ENCODE measurements around the gene PCSK6. TPM values are rescaled to one million over a fixed set of nuclear protein-coding genes. Genes with fewer than 3 reads are reported as not detected.
A peak's percentile ranks its signal among the peaks of the same experiment; 100 is the strongest.

Gene PCSK6
- total RNA-seq, 3 donors from 2014 or later (not counting 1 experiment from before 2014, with no cell fraction given), result 1.5 to 2.4 (median 2.4) TPM

DNA sequence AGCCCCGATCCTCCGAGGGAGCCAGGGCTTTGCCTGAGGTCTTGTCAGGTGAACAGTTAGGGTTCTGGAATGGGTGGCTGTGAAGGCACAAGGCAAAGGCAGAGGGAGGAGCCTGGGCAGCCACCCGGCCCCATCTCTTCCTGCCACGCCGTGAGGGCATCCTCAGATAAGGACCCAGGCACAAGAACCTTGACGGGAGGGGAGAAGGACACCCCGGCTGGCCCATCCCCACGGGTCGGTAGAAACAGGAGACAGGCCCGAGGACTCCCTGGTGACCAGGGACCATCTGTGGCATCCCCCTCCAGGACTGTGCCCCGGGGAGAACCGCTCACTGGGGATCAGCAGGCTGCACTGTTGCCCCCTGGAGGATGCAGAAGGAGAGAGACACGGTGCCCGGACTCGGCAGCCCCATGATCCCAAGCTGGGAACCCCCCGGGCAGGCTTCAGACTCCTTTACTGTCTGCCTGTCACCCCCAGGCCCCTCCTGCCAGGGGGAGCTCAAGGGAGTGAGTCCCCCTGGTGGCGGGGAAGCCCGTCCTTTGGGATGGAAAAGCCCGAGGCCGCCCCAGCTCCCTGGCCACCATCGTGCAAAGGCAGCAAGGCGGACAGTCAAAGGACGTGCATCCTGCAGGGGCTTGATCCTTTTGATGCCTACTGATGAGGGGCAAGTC lies 12.3 kb upstream of the PCSK6 start:
- WGBS (ENCODE audit: insufficient coverage), result 14% methylated on average over 23 of the region's 23 CpGs

GRCh38 chr15:101500865-101501551 lies 11.5 kb upstream of the PCSK6 start:
- peak overlapping the region in 1 of 2 donors; percentile 75 for H3K27ac Mint-ChIP-seq
- Histone ChIP-seq H3K36me3 (ENCODE audit: control insufficient read depth, insufficient read depth, low read length) (no peaks in the 10 kb centered on the region), H3K4me1 (ENCODE audit: control insufficient read depth, insufficient read depth, low read length) (peaks cover 10% of the 10 kb centered on the region), H3K27ac (ENCODE audit: low read length) (no peak overlapping the region), H3K4me3 (ENCODE audit: low read length) (no peak overlapping the region), H3K27me3 (ENCODE audit: control insufficient read depth, insufficient read depth, low read length) (peaks cover 7% of the 10 kb centered on the region), H3K9me3 (ENCODE audit: control insufficient read depth, insufficient read depth, low read length) (no peaks in the 10 kb centered on the region)
- TF ChIP-seq CTCF (IDR thresholded peaks at IDR 0.05), result no peak
- DNase-seq (no peak), ATAC-seq (no peak)
- peaks cover 19 to 35% of the 10 kb centered on the region in 2 donors for H3K4me1 Mint-ChIP-seq
- H3K9me3 Mint-ChIP-seq, result no peaks in the 10 kb centered on the region
- intact Hi-C loops (cut with micrococcal nuclease), result no loop called here
- peaks cover 25 to 38% of the 10 kb centered on the region in 2 donors for H3K27me3 Mint-ChIP-seq (ENCODE audit: low read depth in 2 of 2)
- no peak overlapping the region for H3K4me3 Mint-ChIP-seq
- 43% methylated on average over 3 of the region's 4 CpGs for WGBS (ENCODE audit: insufficient coverage)
- H3K36me3 Mint-ChIP-seq, result no peaks in the 10 kb centered on the region

More for the DNA sequence above, 12.3 kb upstream of the PCSK6 start:
- DNase-seq (peak; percentile 28 to 63), ATAC-seq (peak; percentile 66 to 91 (median 89))
- H3K4me1 ChIP-seq (ENCODE audit: control insufficient read depth, insufficient read depth, low read length), result peaks cover 10% of the 10 kb centered on the region
- no peaks in the 10 kb centered on the region for H3K9me3 ChIP-seq (ENCODE audit: control insufficient read depth, insufficient read depth, low read length)
- peak; percentile 50 for TF ChIP-seq CTCF (IDR thresholded peaks at IDR 0.05)
- no peak overlapping the region for H3K27ac ChIP-seq (ENCODE audit: low read length)
- Mint-ChIP-seq H3K4me3 (peak overlapping the region; percentile 28), H3K36me3 (no peaks in the 10 kb centered on the region), H3K27me3 (ENCODE audit: low read depth in 2 of 2) (peaks cover 17 to 38% of the 10 kb centered on the region in 2 donors), H3K4me1 (peaks cover 11 to 27% of the 10 kb centered on the region in 2 donors), H3K27ac (peak overlapping the region in 1 of 2 donors; percentile 75), H3K9me3 (no peaks in the 10 kb centered on the region)
- intact Hi-C loops (cut with micrococcal nuclease), result loop anchor here (1.0 kb wide), 1 partner anchor 202 kb away; no protein-coding TSS in a partner anchor
- H3K4me3 ChIP-seq (ENCODE audit: low read length), result no peak overlapping the region
- H3K36me3 ChIP-seq (ENCODE audit: control insufficient read depth, insufficient read depth, low read length), result no peaks in the 10 kb centered on the region
- peaks cover 7% of the 10 kb centered on the region for H3K27me3 ChIP-seq (ENCODE audit: control insufficient read depth, insufficient read depth, low read length)

GRCh38 chr15:101499863-101500713 lies 10.6 kb upstream of the PCSK6 start:
- H3K27ac ChIP-seq (ENCODE audit: low read length), result no peak overlapping the region
- peak overlapping the region in 1 of 2 donors; percentile 28 for H3K27ac Mint-ChIP-seq

More at GRCh38 chr15:101499863-101500713, 10.6 kb upstream of the PCSK6 start:
- Mint-ChIP-seq H3K27me3 (ENCODE audit: low read depth in 2 of 2) (peaks cover 33 to 42% of the 10 kb centered on the region in 2 donors), H3K4me3 (no peak overlapping the region), H3K4me1 (peaks cover 23 to 39% of the 10 kb centered on the region in 2 donors), H3K36me3 (no peaks in the 10 kb centered on the region), H3K9me3 (no peaks in the 10 kb centered on the region)
- no peak overlapping the region for H3K4me3 ChIP-seq (ENCODE audit: low read length)
- H3K4me1 ChIP-seq (ENCODE audit: control insufficient read depth, insufficient read depth, low read length), result peaks cover 10% of the 10 kb centered on the region
- H3K9me3 ChIP-seq (ENCODE audit: control insufficient read depth, insufficient read depth, low read length), result no peaks in the 10 kb centered on the region
- DNase-seq, result no peak
- peak in 2 of 3 donors; percentile 48 to 53 for ATAC-seq
- WGBS (ENCODE audit: insufficient coverage), result 16% methylated on average over 11 of the region's 11 CpGs
- intact Hi-C loops (cut with micrococcal nuclease), result no loop called here
- H3K36me3 ChIP-seq (ENCODE audit: control insufficient read depth, insufficient read depth, low read length), result no peaks in the 10 kb centered on the region
- no peak for TF ChIP-seq CTCF (IDR thresholded peaks at IDR 0.05)
- peaks cover 7% of the 10 kb centered on the region for H3K27me3 ChIP-seq (ENCODE audit: control insufficient read depth, insufficient read depth, low read length)
